ENCODE data around the gene NHEJ1. TPM values are rescaled to one million over a fixed set of nuclear protein-coding genes. Genes with fewer than 3 reads are reported as not detected.

The NHEJ1 gene
- total RNA-seq, 1 experiment from 2014 or later: 16.4 TPM

DNA sequence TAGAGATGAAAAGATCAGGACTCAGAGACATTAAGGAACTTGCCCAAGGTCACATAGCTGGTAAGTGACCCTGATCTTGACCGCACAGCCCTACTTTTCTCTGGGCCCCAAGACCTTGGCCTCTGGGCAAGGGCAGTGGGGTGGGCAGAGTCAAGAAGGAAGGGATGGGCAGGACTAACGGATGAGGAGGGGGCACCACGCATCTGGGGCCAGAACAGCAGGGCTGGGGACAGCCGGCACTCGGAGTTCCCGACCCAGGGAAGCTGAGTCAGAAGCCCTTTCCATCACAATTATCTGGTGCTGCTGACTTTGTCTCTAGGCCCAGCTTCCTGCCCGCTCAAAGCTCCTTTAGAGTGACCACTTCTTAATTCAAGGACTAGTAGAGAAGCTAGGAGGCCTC is 133.7 kb downstream of the NHEJ1 start:
- H3K9me3 ChIP-seq (ENCODE audit: control insufficient read depth in 1 of 2, insufficient read depth in 1 of 2, low read depth in 1 of 2, low read length in 2 of 2): no peaks in the 10 kb centered on the region
- no peak overlapping the region for H3K27ac ChIP-seq (ENCODE audit: low read depth, low read length)
- no peak for DNase-seq (ENCODE audit: low read depth, low spot score)
- H3K4me3 ChIP-seq (replicated peaks in 1 of 2; ENCODE audit: low read depth in 1 of 2, low read length in 2 of 2): no peak overlapping the region
- ChIA-PET POLR2A (no interaction called here), RAD21 (ENCODE audit: low non-redundant PET in 1 of 2, low total read pairs in 2 of 2, uncharacterized antibody in 2 of 2, unreplicated experiment in 2 of 2) (interaction anchor here in 1 of 2 experiments (1.4 kb wide), 1 partner anchor 92 kb away, joined by 3 read pairs; no protein-coding TSS in a partner anchor), CTCF (interaction anchor here (0.7 to 5.3 kb wide), 5 partner anchors 16 to 125 kb away, joined by 3 to 97 read pairs (median 5); no protein-coding TSS in a partner anchor)
- no peaks in the 10 kb centered on the region for H3K79me2 ChIP-seq (ENCODE audit: insufficient read depth, low read length)
- H3K9me2 ChIP-seq (ENCODE audit: insufficient read depth): no peaks in the 10 kb centered on the region
- ATAC-seq: no peak
- no peak overlapping the region for H3K4me2 ChIP-seq (ENCODE audit: low read length)
- TF ChIP-seq RAD21 (IDR thresholded peaks at IDR 0.05; ENCODE audit: low read depth) (no peak), SP1 (IDR thresholded peaks at IDR 0.05; ENCODE audit: low read depth) (no peak), YY1 (IDR thresholded peaks at IDR 0.05; ENCODE audit: extremely low read depth, insufficient replicate concordance, low read depth, low read length) (no peak)
- TF ChIP-seq, protein P1, sequence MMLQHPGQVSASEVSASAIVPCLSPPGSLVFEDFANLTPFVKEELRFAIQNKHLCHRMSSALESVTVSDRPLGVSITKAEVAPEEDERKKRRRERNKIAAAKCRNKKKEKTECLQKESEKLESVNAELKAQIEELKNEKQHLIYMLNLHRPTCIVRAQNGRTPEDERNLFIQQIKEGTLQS (IDR thresholded peaks at IDR 0.05): no peak
- no peaks in the 10 kb centered on the region; a peak in 1 of 4 replicates for H3K4me1 ChIP-seq (ENCODE audit: control insufficient read depth in 1 of 2, insufficient read depth in 2 of 2, low read length in 2 of 2)
- H3K9ac ChIP-seq (ENCODE audit: low read length): no peak overlapping the region
- no TSS peak for BruUV-seq (replicated peaks)
- intact Hi-C loops (cut with micrococcal nuclease): no loop called here
- no peaks in the 10 kb centered on the region for H3K36me3 ChIP-seq (ENCODE audit: control insufficient read depth in 1 of 2, insufficient read depth in 2 of 2, low read length in 2 of 2)
- H3K27me3 ChIP-seq (ENCODE audit: insufficient read depth, low read length): no peaks in the 10 kb centered on the region
- no peaks in the 10 kb centered on the region for H4K20me1 ChIP-seq (ENCODE audit: insufficient read depth)
- no peak overlapping the region for H2AFZ ChIP-seq (ENCODE audit: low read depth, low read length, poor library complexity, severe bottlenecking)

DNA sequence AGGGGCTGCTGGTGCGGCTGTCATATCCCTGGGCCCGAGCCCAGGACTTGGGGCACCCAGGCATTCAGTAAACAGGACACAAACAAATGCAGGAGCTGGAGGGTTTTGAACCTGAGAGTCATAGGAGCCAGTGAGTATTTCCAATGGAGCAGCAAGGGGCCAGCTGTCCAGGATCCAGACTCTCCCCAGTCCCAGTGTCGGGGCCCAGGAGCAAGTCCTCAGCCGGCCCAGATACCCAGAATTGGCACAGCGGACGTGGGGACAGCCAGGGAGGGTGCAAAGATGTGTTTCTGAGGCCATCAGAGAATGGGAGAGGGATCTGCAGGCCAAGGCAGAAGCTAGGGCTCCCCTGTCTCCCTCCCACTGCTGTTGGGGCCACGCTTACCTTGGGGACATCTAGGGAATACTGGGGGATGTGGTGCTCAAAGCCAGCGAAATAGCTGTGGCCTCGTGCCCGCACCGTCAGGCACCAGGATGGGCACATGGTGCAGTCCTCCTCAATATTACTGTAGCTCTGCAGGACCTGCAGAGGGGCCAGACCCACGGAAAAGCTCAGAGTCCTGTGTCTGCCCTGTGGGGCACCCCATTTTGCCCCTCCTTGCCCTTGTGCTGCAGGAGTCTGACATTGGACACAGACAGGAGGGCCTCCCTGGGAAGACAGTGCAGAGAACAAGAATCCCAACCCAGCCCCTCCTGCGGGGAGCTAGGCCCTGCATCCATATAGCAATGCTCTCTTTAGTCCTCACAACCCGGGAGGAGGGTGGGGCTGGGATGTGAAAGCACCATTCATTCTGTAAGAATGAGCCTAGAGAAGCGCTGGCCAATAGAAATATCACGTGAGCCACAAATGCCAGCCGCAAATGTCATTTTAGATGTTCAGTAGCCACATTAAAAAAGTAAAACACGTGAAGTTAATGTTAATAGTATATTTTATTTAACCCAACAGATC is 134.7 kb downstream of the NHEJ1 start:
- Histone ChIP-seq H3K4me3 (replicated peaks in 1 of 2; ENCODE audit: low read depth in 1 of 2, low read length in 2 of 2) (no peak overlapping the region), H3K9ac (ENCODE audit: low read length) (no peak overlapping the region), H2AFZ (ENCODE audit: low read depth, low read length, poor library complexity, severe bottlenecking) (no peak overlapping the region), H3K4me2 (ENCODE audit: low read length) (no peak overlapping the region), H3K36me3 (ENCODE audit: control insufficient read depth in 1 of 2, insufficient read depth in 2 of 2, low read length in 2 of 2) (no peaks in the 10 kb centered on the region), H3K9me3 (ENCODE audit: control insufficient read depth in 1 of 2, insufficient read depth in 1 of 2, low read depth in 1 of 2, low read length in 2 of 2) (no peaks in the 10 kb centered on the region), H3K27me3 (ENCODE audit: insufficient read depth, low read length) (no peaks in the 10 kb centered on the region), H3K4me1 (ENCODE audit: control insufficient read depth in 1 of 2, insufficient read depth in 2 of 2, low read length in 2 of 2) (no peaks in the 10 kb centered on the region; a peak in 1 of 4 replicates), H3K79me2 (ENCODE audit: insufficient read depth, low read length) (no peaks in the 10 kb centered on the region), H4K20me1 (ENCODE audit: insufficient read depth) (no peaks in the 10 kb centered on the region), H3K27ac (ENCODE audit: low read depth, low read length) (no peak overlapping the region), H3K9me2 (ENCODE audit: insufficient read depth) (no peaks in the 10 kb centered on the region)
- intact Hi-C loops (cut with micrococcal nuclease): no loop called here
- BruUV-seq (replicated peaks): no TSS peak
- POLR2A ChIA-PET: no interaction called here
- ATAC-seq: no peak
- CTCF ChIA-PET: interaction anchor here (0.8 to 1.4 kb wide), 4 partner anchors 15 to 30 kb away, joined by 3 to 5 read pairs (median 4); partner anchors contain the start of gene CFAP65
- no peak for DNase-seq (ENCODE audit: low read depth, low spot score)
- RAD21 ChIA-PET (ENCODE audit: low non-redundant PET in 1 of 2, low total read pairs in 2 of 2, uncharacterized antibody in 2 of 2, unreplicated experiment in 2 of 2): interaction anchor here (0.7 to 0.9 kb wide), 2 partner anchors 129 kb away, joined by 3 read pairs; no protein-coding TSS in a partner anchor
- TF ChIP-seq TCF7L2 (IDR thresholded peaks at IDR 0.05; ENCODE audit: borderline replicate concordance, extremely low read depth, insufficient read depth, insufficient read length) (no peak), FOSL1 (IDR thresholded peaks at IDR 0.05; ENCODE audit: low read depth) (no peak), ZFX (IDR thresholded peaks at IDR 0.05) (no peak), JUND (IDR thresholded peaks at IDR 0.05) (no peak), YY1 (IDR thresholded peaks at IDR 0.05; ENCODE audit: extremely low read depth, insufficient replicate concordance, low read depth, low read length) (no peak), EZH2phosphoT487 (IDR thresholded peaks at IDR 0.05; ENCODE audit: borderline replicate concordance) (no peak), RAD21 (IDR thresholded peaks at IDR 0.05; ENCODE audit: low read depth) (no peak)
- TF ChIP-seq, protein P2, sequence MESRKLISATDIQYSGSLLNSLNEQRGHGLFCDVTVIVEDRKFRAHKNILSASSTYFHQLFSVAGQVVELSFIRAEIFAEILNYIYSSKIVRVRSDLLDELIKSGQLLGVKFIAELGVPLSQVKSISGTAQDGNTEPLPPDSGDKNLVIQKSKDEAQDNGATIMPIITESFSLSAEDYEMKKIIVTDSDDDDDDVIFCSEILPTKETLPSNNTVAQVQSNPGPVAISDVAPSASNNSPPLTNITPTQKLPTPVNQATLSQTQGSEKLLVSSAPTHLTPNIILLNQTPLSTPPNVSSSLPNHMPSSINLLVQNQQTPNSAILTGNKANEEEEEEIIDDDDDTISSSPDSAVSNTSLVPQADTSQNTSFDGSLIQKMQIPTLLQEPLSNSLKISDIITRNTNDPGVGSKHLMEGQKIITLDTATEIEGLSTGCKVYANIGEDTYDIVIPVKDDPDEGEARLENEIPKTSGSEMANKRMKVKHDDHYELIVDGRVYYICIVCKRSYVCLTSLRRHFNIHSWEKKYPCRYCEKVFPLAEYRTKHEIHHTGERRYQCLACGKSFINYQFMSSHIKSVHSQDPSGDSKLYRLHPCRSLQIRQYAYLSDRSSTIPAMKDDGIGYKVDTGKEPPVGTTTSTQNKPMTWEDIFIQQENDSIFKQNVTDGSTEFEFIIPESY (IDR thresholded peaks at IDR 0.05; ENCODE audit: extremely low read depth, insufficient replicate concordance, low read length): no peak
- TF ChIP-seq, protein P3, sequence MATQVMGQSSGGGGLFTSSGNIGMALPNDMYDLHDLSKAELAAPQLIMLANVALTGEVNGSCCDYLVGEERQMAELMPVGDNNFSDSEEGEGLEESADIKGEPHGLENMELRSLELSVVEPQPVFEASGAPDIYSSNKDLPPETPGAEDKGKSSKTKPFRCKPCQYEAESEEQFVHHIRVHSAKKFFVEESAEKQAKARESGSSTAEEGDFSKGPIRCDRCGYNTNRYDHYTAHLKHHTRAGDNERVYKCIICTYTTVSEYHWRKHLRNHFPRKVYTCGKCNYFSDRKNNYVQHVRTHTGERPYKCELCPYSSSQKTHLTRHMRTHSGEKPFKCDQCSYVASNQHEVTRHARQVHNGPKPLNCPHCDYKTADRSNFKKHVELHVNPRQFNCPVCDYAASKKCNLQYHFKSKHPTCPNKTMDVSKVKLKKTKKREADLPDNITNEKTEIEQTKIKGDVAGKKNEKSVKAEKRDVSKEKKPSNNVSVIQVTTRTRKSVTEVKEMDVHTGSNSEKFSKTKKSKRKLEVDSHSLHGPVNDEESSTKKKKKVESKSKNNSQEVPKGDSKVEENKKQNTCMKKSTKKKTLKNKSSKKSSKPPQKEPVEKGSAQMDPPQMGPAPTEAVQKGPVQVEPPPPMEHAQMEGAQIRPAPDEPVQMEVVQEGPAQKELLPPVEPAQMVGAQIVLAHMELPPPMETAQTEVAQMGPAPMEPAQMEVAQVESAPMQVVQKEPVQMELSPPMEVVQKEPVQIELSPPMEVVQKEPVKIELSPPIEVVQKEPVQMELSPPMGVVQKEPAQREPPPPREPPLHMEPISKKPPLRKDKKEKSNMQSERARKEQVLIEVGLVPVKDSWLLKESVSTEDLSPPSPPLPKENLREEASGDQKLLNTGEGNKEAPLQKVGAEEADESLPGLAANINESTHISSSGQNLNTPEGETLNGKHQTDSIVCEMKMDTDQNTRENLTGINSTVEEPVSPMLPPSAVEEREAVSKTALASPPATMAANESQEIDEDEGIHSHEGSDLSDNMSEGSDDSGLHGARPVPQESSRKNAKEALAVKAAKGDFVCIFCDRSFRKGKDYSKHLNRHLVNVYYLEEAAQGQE (IDR thresholded peaks at IDR 0.05; ENCODE audit: low read depth): no peak

Measured in HCT116 (cell line).